HAP-1 (cell line): ENCODE data around the gene CAMK2B.

ENCODE experiments used
- DNase-seq, 2 experiments: peaks; one replicate each; pipeline ENCODE4 v3.0.0-alpha.2; 2016 to 2020; ENCODE audit warnings: low spot score in 2 of 2
- H3K27me3 ChIP-seq: fragments of 250-450 bp; sonication (Bioruptor Pico); 2 replicates; pipeline ENCODE4 v1.5.1; 2020; ENCODE audit warnings: low read depth, mild to moderate bottlenecking, moderate library complexity
- H3K36me3 ChIP-seq: fragments of 250-450 bp; sonication (Bioruptor Pico); replicated peaks from 2 replicates; pipeline ENCODE4 v1.5.1; 2020; ENCODE audit warnings: mild to moderate bottlenecking
- H3K4me1 ChIP-seq: fragments of 250-450 bp; sonication (Bioruptor Pico); 2 replicates; pipeline ENCODE4 v1.5.1; 2020; ENCODE audit warnings: mild to moderate bottlenecking
- H3K4me3 ChIP-seq: fragments of 250-450 bp; sonication (Bioruptor Pico); 2 replicates; pipeline ENCODE4 v1.5.1; 2020; ENCODE audit warnings: mild to moderate bottlenecking, moderate library complexity
- H3K9me3 ChIP-seq: fragments of 250-450 bp; sonication (Bioruptor Pico); 2 replicates; pipeline ENCODE4 v1.5.1; 2020; ENCODE audit warnings: mild to moderate bottlenecking, moderate library complexity
- in situ Hi-C: fragments of 300-500 bp; cut with MboI; formaldehyde crosslinking; loops from 3 replicates; pipeline ENCODE4 v1.14.3; 2020; ENCODE audit warnings: low sequenced_read_pairs, inconsistent platforms, mixed read lengths

CAMK2B gene

DNA sequence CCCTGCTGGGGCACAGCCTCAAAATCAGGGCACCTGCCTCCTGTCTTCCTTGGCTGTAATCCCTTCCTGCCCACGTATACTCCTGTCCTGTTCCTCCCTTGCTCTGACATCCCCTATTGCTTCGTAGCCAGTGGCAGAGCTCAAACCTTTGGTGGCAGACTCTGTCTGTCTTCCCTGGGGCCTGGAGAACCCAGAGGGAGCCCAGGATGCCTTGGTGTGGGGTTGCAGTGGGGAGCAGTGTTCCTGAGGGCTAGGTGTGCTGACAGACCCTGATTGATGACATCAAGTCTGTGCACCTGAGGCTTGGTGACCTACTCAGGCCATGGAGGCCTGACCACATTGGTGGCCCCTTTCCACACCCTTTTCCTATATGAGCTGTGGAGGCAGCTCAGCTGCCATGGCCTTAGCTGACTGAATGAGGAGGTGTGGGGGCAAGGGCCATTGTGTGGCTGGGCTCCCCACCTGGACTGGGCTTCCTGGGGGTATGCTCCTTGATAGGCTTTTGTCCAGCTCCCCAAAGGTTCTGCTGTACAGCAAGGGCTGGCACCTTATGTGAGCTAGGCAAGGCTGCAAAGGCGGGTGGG lies 130.7 kb downstream of the CAMK2B start:
- Histone ChIP-seq H3K27me3 (peaks cover 8% of the 10 kb centered on the region), H3K4me3 (no peak overlapping the region), H3K9me3 (peaks cover 2% of the 10 kb centered on the region; the same call in 1 of the 2 replicates), H3K4me1 (no peaks in the 10 kb centered on the region), H3K36me3 (no peaks in the 10 kb centered on the region)
- in situ Hi-C loops: no loop called here
- no peak for DNase-seq

DNA sequence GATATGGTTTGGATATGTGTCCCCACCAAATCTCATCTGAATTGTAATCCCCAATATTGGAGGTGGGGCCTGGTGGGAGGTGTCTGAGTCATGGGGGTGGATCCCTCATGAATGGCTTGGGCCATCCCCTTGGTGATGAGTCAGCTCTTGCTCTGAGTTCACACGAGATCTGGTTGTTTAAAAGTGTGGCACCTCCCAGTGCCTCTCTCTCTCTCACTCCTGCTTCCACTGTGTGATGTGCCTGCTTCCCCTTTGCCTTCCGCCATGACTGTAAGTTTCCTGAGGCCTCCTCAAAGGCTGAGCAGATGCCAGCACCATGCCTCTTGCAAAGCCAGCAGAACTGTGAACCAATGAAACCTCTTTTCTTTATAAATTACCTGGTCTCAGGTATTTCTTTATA lies 131.3 kb downstream of the CAMK2B start:
- DNase-seq: no peak
- Histone ChIP-seq H3K36me3 (no peaks in the 10 kb centered on the region), H3K9me3 (no peaks in the 10 kb centered on the region), H3K27me3 (peaks cover 8% of the 10 kb centered on the region), H3K4me3 (no peak overlapping the region), H3K4me1 (no peaks in the 10 kb centered on the region)
- in situ Hi-C loops: no loop called here

DNA sequence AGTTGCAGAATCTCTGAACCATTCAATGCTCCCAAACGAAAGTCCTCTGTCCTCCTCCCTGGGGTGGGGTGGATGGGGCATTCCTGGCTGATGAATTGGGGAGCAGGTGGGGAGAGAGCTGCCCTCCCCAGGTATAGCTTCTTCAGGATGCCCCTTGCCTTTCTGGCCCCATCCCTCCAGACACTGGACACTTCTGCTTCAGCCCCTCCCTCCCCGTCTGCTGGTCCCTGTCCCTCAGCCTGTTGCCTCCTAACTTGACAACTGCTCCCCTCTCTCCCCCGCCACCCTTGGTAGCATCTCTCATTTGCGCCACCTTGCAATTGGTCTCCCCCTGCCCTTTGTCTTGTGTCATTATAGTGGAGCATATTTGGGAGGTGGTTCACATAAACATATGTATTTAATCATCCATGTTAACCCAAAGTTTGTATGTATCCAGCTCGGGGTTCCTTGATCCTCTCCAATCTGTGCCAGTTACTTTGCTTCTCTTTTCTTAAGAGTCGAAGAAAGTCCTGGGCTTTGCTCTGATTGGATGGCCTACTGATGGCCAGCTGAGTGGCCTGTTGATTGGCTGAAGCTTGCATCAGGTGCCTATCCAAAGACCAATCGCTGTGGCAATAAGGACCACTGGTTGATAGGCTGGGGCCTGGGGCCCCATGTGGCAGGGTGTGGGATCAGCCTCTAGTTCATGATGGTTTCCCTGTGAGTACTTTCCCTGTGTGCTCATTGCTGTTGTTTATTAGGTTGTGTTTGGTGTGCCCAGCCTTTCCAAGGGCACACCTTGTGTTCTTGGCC lies 132.2 kb downstream of the CAMK2B start:
- peaks cover 8% of the 10 kb centered on the region for H3K27me3 ChIP-seq
- in situ Hi-C loops: no loop called here
- no peaks in the 10 kb centered on the region for H3K9me3 ChIP-seq
- no peak overlapping the region for H3K4me3 ChIP-seq
- DNase-seq: no peak
- no peaks in the 10 kb centered on the region for H3K36me3 ChIP-seq
- no peaks in the 10 kb centered on the region for H3K4me1 ChIP-seq

DNA sequence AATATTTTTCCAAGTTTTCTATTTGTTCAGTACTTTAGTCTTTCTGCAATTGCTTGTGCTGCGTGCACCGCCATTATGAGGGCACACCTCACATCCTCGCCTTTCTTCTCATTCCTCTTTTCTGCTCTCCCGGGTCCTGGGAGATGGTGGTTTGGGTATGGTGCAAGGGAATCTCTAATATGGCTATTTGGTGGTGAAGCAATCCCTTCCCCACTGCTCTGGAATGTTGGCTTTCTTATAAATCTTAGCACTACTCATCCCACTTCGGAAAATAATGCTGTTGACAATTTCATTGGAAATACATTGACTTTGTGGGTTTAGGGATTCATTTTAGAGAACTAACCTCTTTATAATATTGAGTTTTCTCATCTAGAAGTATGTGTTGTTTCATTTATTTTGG lies 134.2 kb downstream of the CAMK2B start:
- in situ Hi-C loops: no loop called here
- H3K27me3 ChIP-seq: peaks cover 8% of the 10 kb centered on the region

DNA sequence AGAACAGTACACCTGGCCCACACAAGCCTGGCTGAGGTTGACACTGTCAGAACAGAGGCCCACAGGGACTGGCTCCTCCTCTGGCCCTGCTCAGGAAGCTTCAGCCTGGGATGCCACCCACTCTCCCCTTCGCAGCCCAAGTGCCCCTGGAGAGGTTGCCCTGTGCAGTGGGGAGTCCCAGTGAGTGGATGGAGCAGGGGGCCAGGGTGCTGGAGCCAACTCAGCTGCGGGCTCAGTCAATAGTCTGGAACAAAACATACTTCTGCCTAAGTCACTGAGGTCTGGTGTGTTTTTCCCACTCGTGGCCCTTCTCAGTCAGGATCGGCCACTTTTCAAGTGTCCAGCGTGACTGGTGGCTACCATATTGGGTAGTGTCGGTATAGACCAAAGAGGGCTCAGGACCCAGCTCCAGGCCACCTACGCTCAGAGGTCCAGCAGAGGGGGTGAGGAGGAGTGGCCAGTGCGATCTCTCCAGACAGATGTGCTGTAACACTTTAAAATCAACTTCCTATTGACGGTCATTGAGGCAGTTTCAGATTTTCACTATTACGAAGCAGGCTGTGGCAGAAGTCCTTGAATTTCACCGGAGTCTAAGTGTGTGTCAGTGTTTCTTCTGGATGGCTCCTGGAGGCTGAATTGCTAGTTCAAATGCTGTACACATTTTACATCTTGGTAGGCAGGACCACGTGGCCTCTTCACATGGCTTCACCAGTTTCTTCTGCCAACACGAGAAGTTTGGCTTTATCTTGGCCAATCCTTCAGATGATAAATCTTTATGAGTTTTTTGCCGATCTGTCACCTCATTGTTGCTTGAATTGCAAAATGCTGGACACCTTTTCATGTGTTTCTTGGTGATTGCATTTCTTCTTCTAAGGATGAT lies 135.2 kb downstream of the CAMK2B start:
- no peak for DNase-seq
- H3K4me3 ChIP-seq: no peak overlapping the region
- in situ Hi-C loops: no loop called here
- no peaks in the 10 kb centered on the region for H3K36me3 ChIP-seq
- H3K9me3 ChIP-seq: no peaks in the 10 kb centered on the region
- peaks cover 8% of the 10 kb centered on the region for H3K27me3 ChIP-seq
- H3K4me1 ChIP-seq: no peaks in the 10 kb centered on the region

More for the DNA sequence above, 134.2 kb downstream of the CAMK2B start:
- Histone ChIP-seq H3K36me3 (no peaks in the 10 kb centered on the region), H3K9me3 (no peaks in the 10 kb centered on the region), H3K4me3 (no peak overlapping the region), H3K4me1 (no peaks in the 10 kb centered on the region)
- DNase-seq: no peak

DNA sequence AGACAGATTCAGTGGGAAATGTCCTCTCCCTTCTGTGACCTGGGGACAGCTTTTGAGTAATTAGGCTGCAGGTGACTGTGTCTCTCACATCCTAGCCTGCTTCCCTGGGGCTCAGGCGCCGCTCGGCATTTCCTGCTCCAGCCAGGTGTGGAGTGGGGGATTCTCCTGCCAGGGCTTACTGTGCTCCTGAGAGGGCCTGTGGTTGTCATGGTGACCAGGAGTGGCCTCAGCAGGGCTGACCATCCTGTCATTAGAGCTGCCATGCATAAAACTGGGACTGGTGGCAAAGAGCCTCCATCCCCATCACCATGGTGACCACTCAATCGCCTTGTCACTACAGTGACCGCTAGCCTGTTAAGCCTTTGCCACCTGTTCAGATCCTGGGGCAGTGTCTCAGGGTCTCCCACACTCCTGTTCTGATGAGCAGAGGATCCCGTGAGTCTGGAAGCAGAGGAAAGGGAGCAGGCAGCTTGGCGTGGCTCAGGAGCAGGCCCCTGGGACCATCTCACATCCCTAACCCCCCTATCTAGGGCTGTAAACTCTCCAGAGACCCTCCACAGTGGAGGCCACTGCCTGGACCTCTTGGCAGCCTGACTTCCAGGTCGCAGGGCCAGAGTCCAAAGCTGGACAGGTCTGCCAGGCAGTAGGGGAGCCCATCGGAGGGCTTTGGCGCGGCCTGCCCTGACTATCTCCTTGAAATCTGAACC lies 136.0 kb downstream of the CAMK2B start, which contains the start of gene GCK:
Gene GCK (minus strand): TSS at position 154 of the 707 bp plus-strand sequence. CDS start 486 bp downstream, outside the sequence.
- no peaks in the 10 kb centered on the region for H3K9me3 ChIP-seq
- no peaks in the 10 kb centered on the region for H3K36me3 ChIP-seq
- DNase-seq: no peak
- no peaks in the 10 kb centered on the region for H3K4me1 ChIP-seq
- H3K4me3 ChIP-seq: no peak within 1 kb of the TSS
- H3K27me3 ChIP-seq: peaks cover 8% of the 10 kb centered on the region
- in situ Hi-C loops: no loop called here

DNA sequence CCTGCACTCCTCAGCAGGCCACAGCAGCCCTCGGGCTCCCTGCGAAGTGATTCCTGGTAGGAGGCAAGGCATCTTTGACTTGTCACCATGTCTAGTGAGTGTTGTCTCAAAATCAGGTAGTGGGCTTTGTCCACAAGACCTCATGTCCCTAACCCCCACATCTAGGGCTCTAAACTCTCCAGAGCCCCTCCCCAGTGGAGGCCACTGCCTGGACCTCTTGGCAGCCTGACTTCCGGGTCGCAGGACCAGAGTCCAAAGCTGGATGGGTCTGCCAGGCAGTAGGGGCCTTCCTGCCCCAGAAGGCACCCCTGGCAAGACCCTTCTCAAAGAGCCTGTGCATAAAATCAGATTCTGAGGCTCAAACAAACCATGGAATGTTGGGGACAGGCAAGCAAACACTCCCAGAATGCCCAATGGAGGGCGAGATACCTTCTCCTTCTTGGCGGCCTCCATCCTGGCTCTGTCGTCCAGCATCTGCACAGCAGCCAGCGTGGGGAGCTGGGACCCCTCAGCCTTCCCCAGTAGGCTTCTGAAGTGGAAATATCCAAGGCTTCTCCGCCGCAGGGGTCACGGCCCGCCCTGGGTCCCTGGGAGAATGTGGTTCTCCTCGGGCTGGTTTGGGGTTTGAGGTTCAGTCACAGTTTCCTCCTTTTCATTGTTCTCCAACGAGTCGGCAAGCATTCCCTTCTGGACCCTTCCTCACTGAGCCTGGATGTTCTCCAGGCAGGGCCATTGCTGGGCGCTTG lies 136.7 kb downstream of the CAMK2B start:
- H3K27me3 ChIP-seq: peaks cover 8% of the 10 kb centered on the region
- in situ Hi-C loops: no loop called here
- H3K9me3 ChIP-seq: no peaks in the 10 kb centered on the region
- no peak overlapping the region for H3K4me3 ChIP-seq
- no peaks in the 10 kb centered on the region for H3K36me3 ChIP-seq
- DNase-seq: no peak
- no peaks in the 10 kb centered on the region for H3K4me1 ChIP-seq

DNA sequence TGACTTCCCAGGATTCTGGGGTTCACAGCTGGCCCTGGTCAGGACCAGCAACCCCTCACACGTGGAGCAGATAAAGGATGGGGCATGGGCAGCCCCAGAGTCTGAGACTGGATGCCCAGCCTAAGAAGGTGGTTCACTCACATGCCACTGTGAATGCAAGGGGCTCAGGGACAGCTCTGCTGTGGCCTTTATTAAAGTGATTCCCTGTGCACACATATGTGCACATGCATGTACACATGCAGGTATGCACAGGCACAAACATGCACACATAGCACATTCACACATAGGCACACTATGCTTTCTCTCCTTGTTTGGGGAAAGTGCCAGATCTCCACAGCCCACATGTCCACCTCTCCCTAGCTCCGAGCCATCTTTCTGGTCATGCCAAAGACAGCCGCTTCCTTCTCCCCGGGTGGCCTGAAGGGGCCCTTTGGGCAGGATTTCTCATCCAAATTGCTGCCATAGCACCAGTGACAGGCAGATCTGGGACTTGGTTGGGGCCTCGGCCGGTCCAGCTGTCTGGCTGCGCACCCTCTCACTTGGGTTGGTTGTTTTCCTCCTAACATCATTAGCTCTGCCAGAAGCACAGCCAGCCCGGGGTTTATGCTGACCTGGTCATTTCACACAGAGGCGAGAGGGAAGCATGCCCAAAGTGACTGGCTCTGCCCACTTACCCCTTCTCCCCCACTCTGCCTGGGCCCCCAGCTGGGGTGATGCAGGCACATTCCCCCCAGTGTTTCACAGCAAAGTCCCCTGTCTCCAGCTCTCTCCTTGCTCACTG lies 137.6 kb downstream of the CAMK2B start:
- Histone ChIP-seq H3K4me3 (no peak overlapping the region), H3K36me3 (no peaks in the 10 kb centered on the region), H3K27me3 (peaks cover 11% of the 10 kb centered on the region), H3K9me3 (no peaks in the 10 kb centered on the region), H3K4me1 (no peaks in the 10 kb centered on the region)
- in situ Hi-C loops: no loop called here
- DNase-seq: no peak

DNA sequence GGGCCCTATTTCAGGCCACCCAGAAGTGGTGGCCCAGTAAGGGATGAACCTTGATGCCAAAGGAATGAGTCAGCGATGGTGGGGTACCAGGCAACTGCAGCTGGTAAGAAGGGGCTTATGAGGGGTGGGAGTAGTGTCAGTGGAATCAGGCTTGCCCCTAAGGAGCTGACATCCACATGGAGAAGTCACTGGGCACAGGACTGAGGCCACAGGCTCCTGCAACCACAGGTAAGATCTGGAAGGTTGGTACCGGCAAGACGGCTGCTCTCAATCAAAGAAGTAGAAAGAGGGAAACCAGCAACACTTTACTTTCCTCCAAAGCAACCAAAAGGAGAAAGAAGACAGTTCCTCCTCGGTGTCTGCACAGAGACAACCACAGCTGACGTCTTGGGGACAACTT lies 138.7 kb downstream of the CAMK2B start:
- Histone ChIP-seq H3K4me3 (no peak overlapping the region), H3K4me1 (no peaks in the 10 kb centered on the region), H3K36me3 (no peaks in the 10 kb centered on the region), H3K27me3 (peaks cover 11% of the 10 kb centered on the region), H3K9me3 (no peaks in the 10 kb centered on the region)
- no peak for DNase-seq
- in situ Hi-C loops: no loop called here

DNA sequence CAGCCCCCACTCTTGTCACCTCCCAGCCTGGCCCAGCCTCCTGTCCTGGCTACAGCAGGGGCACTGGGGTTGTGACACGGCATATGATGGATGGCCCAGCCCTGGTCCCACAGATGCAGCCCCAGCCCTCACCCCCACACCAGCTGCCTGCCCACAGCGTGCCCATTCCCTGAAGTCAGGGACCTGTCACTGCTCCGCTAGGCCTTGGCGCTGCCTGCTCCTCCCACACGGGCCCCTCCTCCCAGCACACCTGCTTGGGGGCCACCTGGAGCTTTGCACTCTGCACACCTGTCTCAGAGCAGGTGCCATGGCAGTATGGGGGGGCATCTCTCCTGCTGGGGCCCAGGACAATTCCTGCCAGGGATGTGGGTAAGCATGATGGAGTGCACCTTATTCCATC lies 139.7 kb downstream of the CAMK2B start:
- Histone ChIP-seq H3K36me3 (no peaks in the 10 kb centered on the region), H3K4me3 (no peak overlapping the region), H3K27me3 (peaks cover 3% of the 10 kb centered on the region; the same call in 1 of the 2 replicates), H3K9me3 (no peaks in the 10 kb centered on the region), H3K4me1 (no peaks in the 10 kb centered on the region)
- DNase-seq: no peak
- in situ Hi-C loops: no loop called here

DNA sequence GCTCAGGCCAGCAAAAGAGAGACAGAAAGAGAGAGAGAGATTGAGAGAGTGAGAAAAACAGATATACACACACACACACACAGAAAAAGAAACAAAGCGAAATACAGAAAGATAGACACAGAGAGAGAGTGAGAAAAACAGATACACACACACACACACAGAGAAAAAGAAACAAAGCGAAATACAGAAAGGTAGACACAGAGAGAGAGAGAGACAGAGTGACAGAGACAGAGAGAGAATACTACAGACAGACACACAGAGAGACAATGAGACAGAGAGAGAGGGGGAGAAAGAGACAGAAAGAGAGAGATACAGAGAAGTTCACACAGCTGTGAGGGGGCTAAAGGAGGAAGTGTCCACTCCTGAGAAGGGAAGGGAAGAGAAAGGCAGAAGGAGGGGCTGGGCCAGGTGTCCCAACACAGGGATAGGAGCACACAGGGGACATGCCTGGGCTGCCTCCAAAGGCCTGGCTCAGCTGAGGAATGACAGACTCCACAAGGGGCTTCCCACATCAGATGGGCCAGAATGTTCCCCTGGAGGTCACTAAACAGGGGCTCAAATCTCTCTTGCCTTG lies 140.4 kb downstream of the CAMK2B start:
- no peaks in the 10 kb centered on the region for H3K36me3 ChIP-seq
- peaks cover 3% of the 10 kb centered on the region; the same call in 1 of the 2 replicates for H3K27me3 ChIP-seq
- in situ Hi-C loops: no loop called here
- DNase-seq: no peak
- H3K4me3 ChIP-seq: no peak overlapping the region
- no peaks in the 10 kb centered on the region for H3K9me3 ChIP-seq
- no peaks in the 10 kb centered on the region for H3K4me1 ChIP-seq

DNA sequence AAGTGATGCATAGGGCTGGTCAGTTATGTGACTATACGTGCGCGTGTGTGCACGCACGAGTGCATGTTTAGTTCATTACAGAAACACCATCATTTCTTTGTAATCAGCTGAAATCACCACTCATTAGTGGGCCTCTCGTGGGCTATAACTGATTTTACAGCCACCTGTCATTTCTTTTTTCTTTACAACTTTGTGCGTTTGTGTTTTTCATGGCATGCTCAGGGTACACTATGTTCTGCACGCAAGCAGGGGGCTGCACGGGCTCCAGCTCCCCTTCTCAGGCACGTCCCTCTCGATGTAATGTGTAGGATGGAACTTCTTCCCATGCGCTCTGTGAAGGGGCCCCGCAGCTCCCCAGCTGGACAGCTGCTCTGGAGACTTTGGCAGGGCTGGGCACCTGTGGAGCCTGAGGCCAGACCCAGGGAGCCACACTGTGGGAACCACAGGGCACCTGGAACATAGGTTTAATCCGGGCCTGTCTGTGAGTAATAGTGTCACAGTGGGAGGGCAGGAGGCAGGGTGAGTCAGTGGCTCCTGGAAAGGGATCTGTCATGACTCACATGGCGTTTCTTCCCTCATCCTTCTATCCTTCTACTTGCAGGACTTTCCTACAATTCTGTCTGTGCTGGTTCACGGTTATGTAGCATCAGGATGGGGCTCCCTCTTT lies 141.1 kb downstream of the CAMK2B start:
- Histone ChIP-seq H3K27me3 (peaks cover 3% of the 10 kb centered on the region; the same call in 1 of the 2 replicates), H3K36me3 (no peaks in the 10 kb centered on the region), H3K4me3 (no peak overlapping the region), H3K9me3 (no peaks in the 10 kb centered on the region), H3K4me1 (no peaks in the 10 kb centered on the region)
- in situ Hi-C loops: no loop called here
- no peak for DNase-seq
